WI38 (cell line): Measurements from ENCODE around the gene TMUB2.

Experiments
- H3K4me3 ChIP-seq: 2 replicates; pipeline ENCODE4 v1.5.1; 2011; ENCODE audit warnings: low read depth, mild to moderate bottlenecking, control low read depth, low read length
- CTCF ChIP-seq: IDR thresholded peaks from 2 replicates; pipeline ENCODE4 v1.5.1; 2012; ENCODE audit warnings: low read depth, mild to moderate bottlenecking, control low read depth, low read length

TMUB2 gene

GRCh38 chr17:44213403-44214229 lies 26.8 kb downstream of the TMUB2 start:
- H3K4me3 ChIP-seq, result no peak overlapping the region
- no peak for TF ChIP-seq CTCF

GRCh38 chr17:44214230-44214494 lies 27.4 kb downstream of the TMUB2 start:
- H3K4me3 ChIP-seq, result no peak overlapping the region
- no peak for TF ChIP-seq CTCF

- no peak for TF ChIP-seq CTCF
- no peak overlapping the region for H3K4me3 ChIP-seq
These were observed 28.1 kb downstream of the TMUB2 start for GRCh38 chr17:44214896-44215295.

GRCh38 chr17:44216173-44216572 lies 29.4 kb downstream of the TMUB2 start:
- no peak overlapping the region for H3K4me3 ChIP-seq
- TF ChIP-seq CTCF, result no peak

GRCh38 chr17:44216694-44217093 lies 29.9 kb downstream of the TMUB2 start:
- no peak overlapping the region for H3K4me3 ChIP-seq
- no peak for TF ChIP-seq CTCF

- peak overlapping the region; percentile 82 for H3K4me3 ChIP-seq
- TF ChIP-seq CTCF, result no peak
These were observed 31.1 kb downstream of the TMUB2 start for GRCh38 chr17:44217738-44218343.

- H3K4me3 ChIP-seq, result peak overlapping the region; percentile 82
- peak; percentile 46 for TF ChIP-seq CTCF
These were observed 31.8 kb downstream of the TMUB2 start for GRCh38 chr17:44218344-44219107.
